SK-N-SH (cell line): ENCODE results near the gene UGT1A4.

Source experiments
- CTCF ChIP-seq: fragments of 200-600 bp; sonication (generic); IDR thresholded peaks from 2 replicates; pipeline ENCODE4 v1.6.1; 2017; ENCODE audit warnings: antibody characterized with exemption, mild to moderate bottlenecking, moderate library complexity
- GABPA ChIP-seq: IDR thresholded peaks from 2 replicates; pipeline ENCODE4 v1.4.0; 2012; ENCODE audit warnings: low read depth, mild to moderate bottlenecking
- POLR2AphosphoS5 ChIP-seq: IDR thresholded peaks from 2 replicates; pipeline ENCODE4 v1.6.1; 2012; ENCODE audit warnings: low read depth, low read length
- RAD21 ChIP-seq: IDR thresholded peaks from 2 replicates; pipeline ENCODE4 v1.6.1; 2012; ENCODE audit warnings: mild to moderate bottlenecking, low read length
- RFX5 ChIP-seq: IDR thresholded peaks from 2 replicates; pipeline ENCODE4 v1.6.1; 2012; ENCODE audit warnings: mild to moderate bottlenecking, improper control_type of control experiment, low read length
- TF ChIP-seq, protein P1 (sequence below): IDR thresholded peaks from 2 replicates; pipeline ENCODE4 v1.4.0; 2012; ENCODE audit warnings: low read depth

DNA sequence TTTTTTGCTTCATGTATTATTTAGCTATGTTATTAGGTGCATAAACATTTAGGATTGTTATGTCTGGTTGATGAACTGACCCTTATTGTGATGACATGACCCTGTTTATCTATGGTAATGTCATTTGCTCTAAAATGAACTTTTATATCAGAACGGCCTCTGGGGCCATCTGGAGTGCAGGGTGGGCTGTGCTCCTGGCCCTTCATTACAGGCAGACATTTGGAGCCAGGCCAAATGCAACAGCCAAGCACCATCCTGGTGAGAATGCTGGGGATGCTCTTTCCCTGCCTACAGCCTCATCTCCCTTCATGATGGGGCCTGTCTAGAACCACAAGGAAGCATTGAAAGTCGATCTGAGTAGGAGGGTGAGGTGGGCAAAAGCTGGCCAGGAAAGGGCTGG lies 97.8 kb downstream of the UGT1A4 start:
- TF ChIP-seq RFX5 (no peak), GABPA (no peak), POLR2AphosphoS5 (no peak), CTCF (no peak), RAD21 (no peak)
- TF ChIP-seq, protein P1, sequence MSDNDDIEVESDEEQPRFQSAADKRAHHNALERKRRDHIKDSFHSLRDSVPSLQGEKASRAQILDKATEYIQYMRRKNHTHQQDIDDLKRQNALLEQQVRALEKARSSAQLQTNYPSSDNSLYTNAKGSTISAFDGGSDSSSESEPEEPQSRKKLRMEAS = no peak
